T follicular helper cell (primary cell): ENCODE results near the gene LAMB1.

ENCODE experiments used
- DNase-seq: peaks from one replicate; pipeline ENCODE4 v3.0.0-alpha.2; 2020; ENCODE audit warnings: low read depth

The LAMB1 gene

DNA sequence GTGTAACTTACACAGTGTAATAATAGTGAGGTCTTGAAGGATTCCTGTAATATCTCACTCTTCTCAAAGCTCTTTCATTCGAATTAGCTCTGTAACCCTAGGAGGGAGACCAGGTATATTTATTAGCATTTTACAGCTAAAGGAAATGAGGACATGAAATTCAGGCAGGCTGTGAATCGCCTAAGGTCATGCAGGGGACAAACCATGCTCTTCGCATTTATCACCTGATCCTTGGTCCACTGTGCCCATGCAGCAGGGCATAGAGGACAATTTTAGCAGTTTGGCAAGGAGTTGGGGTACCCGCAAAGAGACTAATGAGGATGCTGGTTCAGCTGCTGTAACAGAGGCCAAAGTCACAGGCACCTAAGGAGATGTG lies 14.8 kb upstream of the LAMB1 start:
- DNase-seq = no peak

DNA sequence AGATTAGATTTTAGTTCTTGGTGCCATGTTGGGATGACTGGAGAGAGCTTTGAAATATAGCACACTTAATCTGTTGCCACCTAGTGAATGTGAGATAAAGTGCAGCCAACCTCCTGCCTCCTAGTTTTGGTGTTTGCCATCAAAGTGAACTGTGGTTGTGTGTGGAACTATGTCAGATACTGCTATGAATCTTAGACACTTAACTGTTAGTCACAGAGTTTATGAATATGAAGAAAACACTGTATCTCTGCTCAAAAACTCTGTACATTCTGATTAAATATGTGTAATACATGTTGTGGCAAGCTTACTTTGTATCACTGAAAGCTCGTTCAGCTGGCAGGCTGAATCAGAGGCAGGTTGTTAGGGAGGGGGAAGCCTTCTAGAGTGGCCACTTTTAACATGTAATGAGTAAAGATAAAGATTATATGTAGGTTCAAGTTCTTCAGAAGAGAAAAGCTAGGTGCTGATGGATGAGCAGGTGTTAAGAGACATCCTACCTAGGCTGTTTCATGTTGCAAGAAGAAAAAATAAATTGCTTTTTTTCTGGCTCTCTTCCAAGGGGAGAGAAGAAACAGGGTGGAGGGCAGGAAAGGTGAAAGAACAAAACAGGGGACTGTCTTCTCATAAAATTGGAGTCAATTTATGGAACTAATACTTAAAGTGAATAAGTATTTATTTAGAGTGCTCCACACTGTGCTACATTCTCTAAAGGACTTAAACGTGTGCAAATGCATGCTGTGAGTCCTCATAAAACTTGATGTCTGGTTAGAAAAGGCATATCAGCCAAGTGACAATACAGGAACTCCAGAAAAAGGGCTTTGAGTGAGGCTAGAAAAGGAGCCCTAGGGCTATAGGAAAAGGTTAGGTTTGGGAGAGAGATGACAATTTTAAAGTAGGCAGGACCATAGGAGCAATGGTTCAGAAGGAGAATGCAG lies 14.1 kb upstream of the LAMB1 start:
- no peak for DNase-seq

DNA sequence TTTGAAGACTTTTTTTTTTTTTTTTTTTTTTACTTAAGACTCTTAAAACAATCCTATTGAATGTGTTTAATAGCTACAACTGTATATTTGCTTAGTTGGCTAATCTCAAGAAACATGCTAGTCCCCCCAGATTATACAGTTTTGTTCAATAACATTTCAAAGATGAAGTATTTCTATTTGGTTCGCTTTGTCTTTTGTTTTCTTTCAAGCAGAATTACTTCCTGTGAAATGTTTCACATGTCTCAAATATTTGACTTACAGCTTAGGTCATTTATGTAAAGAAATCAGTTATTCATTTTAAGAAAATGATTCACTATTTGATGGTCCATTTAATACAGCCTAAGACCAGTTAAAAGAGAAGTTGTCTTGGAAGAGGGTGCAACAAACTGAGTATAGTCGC lies 12.8 kb upstream of the LAMB1 start:
- DNase-seq = no peak

DNA sequence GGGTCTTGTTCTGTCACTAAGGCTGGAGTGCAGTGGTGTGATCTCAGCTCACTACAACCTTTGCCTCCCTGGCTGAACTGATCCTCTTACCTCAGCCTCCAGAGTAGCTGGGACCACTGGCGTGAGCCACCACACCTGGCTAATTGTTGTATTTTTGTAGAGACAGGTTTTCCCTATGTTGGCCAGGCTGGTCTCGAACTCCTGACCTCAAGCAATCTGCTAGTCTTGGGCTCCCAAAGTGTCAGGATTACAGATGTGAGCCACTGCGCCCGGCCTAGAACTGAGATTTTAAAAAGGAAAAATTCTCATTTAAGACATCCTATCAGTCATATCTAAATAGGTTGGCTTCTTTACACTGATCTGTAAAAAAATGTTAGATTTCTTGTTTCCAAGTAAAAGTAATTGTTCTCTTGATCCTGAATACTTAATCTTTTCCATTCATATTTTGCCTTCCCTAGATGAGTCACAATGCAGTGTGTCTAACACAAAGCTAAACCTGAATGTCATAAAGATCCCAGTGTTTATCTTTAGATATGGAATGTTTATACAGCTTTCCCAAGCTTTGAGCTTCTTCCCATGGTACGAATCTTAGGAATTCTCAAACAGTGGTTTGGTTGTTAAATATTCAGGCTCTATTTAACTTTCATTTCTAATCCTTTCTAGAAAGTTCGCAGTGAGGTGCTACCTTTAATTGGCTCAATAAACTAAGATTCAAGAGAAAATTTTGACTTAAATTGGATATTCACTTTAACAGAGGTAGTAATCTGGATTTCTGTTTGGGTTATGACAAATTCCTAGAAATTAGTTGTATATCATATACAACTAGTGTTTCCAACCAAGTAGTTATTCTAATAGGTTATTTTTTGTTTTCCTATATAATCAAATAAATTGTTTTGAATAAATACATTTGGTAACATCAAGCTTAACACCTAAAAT lies 12.1 kb upstream of the LAMB1 start:
- no peak for DNase-seq

DNA sequence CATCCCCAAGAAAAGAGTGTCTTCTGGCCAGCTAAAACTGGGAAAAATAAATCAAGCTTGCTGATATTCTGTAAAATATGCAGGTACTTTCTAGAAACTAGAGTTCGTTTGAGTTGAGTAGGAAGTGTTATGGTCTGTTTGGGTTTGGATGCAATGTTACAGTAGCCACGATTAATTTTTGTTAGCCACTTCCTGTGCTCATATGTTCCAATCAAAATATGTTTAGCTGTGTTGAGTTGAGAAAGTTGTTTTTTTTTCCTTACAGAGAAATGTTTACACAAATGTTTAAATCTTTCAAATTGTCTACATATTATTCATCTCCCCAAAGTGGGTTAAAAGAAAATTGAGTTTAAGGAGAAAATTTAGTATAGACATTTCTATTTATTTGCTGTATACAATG lies 11.3 kb upstream of the LAMB1 start:
- DNase-seq = no peak

DNA sequence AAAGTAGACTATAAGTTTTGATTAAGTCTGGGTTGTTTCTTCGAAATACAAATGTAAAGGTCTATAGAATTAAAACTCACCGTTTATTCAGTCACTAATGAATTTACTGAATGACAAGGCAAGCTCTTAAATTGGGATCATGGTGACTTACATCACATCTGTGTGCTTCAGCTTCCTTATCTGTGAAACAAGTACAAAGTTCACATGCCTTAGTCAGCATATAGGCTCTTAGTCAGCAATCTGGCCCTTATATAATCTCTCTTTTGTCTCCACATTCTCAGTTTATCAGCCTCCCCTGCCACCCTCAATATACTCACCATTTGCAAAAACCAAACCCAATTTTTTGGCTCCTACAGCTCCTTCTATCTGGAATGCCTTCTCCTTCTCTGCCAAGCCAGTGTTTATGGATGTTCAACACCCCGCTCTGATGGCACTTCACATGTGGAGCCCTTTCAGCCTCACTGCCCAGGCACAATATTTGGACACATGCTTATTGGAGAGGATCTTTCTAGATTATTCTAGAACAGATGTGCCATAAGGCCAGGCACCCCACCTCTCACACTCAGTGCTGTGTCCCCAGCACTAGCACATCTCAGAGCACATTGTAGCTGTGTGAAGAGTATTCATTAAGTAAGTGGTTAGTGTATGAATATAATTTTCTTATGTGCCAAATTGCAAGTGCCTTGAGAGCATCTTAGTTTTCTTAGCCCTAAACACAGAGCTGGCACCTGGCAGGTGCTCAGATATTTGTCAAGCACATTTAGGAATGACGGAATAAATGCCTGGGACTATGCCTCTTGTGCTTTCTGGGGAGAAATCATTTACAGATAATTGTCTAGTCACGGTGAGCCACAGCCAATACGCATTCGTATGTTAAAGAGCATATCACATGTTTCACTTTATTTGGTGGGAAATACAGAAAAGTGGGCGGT lies 9.8 kb upstream of the LAMB1 start:
- no peak for DNase-seq

DNA sequence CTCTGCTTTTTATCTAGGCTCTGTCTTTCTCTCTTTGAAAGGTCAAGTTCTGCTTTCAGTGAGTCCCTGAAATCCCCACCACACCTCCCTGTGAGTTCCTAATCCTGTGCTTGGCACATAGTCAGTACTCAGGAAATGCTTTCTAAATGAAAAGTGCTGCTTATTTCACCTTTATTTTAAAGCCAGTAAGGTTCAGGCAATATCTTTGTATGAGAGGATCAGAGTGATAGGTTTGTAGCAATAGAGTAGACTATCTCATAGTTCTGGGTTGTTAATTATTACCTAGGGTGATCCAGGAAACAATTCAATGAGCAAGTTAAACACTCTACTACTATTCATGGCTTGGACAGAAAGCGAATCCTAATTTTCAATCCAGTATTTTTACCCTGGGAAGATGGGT lies 7.4 kb upstream of the LAMB1 start:
- DNase-seq = no peak

DNA sequence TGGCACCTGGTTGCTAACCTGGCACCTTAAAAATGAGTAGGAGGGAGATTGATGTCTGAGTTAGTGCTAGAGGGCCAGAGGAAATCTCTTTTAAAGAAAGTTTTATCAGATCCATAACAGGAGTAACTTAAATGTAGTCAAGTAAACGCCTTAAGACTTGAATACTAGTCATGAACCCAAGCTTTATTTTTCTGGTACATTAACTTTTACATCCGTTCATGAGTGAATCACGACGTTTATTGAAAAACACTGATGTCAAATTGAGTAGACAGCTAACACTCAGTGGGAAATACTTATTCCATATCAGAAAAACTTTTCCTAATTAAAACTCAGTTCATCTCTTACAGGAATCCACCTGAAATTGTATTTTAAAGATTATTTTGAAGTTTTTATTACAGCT lies 6.9 kb upstream of the LAMB1 start:
- no peak for DNase-seq

DNA sequence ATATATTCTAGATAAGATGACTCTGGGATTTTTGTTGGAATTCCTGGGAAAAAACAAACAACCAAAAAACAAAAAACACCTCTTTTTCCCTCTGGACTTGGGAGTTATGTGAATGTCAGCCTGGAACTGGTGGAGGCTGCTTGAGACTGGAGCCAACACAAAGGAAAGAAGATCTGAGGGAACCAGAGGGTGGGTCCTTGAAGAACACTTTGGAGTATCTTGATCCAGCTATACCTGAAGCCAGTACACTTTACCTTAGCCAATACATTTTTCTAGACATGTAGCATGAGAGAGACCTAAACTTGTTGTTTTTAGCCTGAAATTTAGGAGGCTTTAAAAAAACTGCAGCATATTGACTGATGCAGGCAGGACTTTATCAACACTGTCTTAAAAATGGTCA lies 5.9 kb upstream of the LAMB1 start:
- no peak for DNase-seq

DNA sequence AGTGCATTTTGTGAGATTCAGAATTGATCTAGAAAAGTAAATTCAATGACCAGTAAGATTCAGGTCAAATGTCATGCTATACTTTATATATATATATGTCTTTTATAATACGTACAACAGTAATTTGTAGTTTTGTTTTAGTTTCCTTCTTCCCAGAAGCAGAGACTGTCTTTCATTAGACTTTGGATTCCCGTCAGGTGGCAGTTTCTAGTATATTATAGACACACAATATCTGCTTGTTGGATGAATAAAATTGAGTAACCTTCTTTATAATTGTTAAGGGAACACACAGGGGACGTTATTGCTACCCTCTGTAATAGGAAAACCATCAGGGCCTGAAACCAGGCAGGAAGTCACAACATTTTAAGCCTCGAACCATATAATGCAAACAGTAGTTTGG lies 5.3 kb upstream of the LAMB1 start:
- DNase-seq = no peak

DNA sequence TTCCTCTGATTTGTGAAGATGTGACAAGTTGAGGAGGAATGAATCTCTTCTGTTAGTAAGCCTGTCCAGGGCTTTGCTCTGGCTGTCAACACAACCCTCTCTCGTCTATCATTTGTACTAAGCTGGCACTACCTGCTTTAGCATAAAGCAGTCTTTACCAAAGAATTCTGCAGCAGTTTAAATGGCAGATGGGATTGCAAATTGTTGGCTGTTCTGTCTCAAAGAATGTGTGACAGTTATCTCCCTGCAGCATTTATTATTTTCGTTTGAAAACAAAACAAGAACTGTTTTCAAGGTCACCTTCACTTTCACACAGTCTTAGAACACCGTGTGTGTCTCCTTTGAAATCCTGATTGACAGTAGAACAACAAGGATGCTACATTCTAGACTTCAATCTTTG lies 4.8 kb upstream of the LAMB1 start:
- no peak for DNase-seq

DNA sequence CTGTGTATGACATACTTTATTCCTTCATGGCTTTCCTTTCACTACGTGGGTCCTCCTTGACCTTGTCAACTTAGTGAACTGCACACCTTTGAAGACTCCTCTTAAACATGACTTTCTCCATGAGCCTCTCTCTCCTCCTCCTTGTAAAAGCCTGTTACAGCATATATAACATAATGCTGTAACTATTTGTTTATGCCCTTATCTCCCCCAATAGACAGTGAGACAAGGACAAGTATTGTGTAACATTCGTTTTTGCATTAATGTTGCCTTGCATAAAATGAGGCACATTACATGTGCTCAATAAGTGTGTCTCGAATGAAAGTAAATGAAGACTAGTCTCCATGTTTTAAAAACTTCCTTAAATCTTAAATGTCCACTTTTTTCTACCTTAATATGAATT lies 4.3 kb upstream of the LAMB1 start:
- no peak for DNase-seq

DNA sequence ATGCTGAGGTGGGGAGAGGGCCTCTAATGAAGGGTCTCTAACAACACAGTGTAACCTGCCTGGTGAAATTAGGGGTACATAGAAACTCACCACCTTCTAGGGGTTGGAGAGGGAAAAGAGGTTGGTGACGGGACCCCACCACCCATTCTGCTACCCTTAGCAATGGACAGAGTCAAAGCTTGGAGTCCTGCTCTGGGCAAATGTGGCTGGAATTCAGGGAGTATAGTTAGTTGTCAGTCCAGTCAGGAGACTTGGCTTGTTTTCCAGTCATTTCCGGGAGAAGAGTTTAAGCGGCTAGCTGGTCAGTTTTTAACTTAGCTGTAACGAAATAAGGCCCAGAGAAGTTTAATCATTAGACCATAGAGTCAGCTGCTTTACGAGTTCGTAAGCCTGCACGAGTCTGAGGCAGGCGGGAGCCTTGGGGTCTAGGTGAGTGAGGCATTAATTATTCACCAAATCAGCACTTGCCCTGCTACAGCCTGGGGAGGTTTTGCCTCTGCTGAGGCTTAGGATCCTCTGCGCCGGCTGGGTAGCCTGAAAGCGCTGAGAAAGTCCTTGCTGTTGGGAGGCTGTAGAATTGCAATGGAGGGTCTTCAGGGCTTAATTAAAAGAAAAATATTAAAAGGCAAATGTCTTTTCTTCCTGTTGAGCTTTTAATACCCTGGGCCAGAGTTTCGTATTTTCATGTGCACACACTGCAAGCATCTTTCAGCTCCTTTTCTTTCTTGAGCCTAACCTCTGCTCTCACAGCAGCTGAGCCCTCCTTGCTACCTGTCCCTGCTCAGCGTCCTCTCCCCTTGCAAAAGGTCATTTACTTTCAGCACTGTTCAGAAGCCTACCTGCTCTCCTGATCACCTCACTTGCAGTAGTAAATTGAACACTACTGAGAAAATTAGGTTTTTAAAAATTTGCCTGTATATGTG lies 1.5 kb upstream of the LAMB1 start:
- no peak for DNase-seq

DNA sequence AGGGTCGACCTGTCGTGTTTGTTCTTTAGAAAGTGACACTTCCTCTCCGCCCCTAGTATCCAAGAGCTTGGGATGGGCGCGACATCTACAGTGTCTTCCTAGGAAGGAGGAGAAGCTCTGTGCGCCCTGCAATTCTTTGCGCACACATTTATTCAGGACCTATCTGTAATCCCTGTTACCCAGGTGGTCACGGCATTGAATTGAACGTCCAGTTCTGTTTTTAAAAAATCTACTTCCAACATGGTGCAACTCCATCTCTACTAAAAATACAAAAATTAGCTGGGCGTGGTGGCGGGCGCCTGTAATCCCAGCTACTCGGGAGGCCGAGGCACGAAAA lies 606 bp upstream of the LAMB1 start:
- DNase-seq = no peak

DNA sequence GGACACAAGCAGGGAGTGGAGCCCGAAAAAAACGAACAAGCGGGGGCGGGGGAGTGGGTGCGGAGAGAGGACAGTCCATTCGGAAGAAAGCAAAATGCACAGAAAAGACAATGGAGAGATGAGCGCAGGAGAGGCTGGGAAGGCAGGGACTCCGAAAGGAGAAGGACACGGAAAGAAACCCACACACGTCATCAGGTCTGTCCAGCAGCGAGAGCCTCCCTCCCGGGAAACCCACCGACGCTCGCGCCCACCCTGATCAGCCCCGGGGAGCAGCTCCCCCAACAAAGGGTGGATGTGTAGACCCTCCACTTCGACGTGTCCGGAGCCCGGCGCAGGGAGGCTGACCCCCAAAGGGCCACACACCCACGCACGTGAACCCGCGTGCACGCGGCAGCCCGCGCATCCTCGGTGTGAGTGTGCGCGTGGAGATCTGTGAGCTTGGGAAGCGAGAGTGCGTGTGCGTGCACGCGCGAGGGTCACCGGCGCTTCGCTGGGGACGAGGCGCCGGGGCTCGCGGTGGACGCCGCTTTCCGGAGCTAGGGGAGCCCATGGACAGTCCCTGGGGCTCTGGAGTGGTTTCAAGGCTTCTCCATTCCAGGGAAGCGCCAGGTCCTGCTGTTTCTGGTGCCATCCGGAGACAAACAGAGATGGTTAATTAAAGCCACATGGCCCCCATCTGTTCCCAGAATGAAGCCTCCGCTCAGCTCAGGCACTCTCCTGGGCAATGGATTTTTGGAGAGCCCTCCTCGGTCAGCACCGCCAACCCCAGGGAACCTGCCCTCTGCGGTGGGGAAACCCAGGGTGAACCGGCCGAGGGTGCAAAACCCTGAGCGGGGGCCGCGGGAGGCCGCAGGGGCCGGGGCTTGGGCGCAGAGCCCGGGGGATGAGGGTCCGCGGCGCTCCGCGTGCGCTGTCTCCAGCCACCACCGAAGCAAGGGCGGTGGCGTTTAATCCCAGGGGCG lies 916 bp downstream of the LAMB1 start:
- no peak for DNase-seq

DNA sequence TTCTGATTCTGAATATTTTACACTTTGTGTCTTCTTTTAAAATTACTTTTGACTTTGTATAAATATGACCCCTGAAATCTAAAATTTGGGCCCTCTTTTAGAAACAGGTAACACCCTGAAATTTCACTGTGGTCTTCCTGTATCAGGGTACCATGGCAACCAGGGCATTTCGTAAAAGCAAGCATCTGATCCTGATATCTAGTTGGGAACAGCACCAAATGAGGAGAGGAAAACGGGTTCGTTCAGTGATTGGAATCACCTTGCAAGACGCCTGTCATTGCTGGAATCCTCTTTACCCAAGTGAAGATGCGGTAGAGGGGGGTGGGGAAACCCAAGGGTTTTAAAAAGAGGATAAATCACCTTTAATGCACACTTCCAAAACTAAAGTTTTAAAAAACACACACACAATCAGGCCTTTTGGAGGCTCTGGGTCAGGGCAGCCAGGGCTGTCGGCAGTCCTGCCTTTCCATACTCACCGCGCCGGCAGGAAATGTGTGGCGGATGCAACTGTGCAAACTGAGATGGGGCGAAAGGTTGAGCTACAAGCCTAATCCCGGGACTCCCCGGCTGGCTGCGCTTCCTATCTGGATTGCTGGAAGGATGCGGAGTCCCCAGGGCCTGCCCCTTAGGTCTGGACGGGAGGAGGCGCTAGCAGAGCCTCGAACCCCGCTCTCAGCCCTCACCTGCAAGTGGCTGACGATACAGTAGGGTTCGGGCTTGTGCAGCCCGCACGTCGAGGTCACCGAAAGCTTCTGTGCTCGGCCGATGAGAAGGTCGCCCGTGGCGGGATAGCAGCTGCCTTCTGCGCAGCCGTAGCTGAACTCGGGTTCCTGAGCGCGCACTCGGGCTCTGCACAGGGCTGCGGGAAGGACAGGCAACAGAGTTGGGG lies 1.8 kb downstream of the LAMB1 start:
- DNase-seq = no peak

DNA sequence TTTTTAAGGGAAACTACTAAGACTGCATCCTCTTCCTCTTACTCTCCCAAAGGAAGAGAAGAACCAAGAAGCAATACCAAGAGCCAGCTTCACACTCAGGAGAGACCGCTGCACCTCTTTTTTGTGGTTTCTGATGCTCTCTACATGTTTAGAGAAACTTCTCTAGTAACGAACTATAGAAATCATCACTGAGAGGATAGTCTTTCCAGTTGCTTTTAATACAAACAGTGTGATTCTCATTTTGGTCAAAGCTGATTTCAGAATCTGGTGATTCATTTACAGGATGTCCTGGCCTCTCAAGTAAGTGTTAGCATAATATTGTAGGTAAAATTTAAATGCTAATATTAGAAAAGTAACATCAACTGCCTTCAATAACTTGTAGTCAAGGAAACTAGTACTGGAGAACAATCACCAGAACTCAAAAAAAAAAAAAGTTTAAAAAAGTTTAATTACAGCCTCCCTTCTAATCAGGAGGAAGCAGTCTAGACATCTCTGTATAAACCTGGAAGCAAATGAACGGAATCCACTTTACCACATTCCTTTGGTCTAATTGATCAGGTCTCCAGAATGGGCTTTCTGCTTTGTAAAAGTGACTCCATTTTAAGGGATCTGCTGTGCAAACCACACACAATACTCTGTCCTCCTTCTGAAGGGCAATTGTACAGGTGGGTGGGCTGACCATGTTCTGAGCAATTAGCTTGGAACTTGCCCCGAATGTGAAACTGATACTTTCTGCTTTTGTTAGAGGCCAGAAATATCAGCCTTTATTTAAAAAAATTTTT lies 3.0 kb downstream of the LAMB1 start:
- no peak for DNase-seq
